RWPE1 (cell line): ENCODE data around the gene HK1.

ENCODE experiments used
- CTCF ChIA-PET: fragments of 350-600 bp; sonication (Branson Sonifier 250); formaldehyde crosslinking; extraction: SDS; loops from one replicate; lab custom pipeline; 2021; lab: Yijun Ruan, JAX
- POLR2A ChIA-PET: fragments of 400-600 bp; formaldehyde crosslinking; extraction: SDS; loops from one replicate; lab custom pipeline; 2020; ENCODE audit warnings: antibody characterized with exemption; ENCODE audit not compliant: low non-redundant PET; lab: Yijun Ruan, JAX
- DNase-seq: peaks from one replicate; pipeline ENCODE4 v3.0.0; 2012; ENCODE audit warnings: low spot score
- H3K27ac ChIP-seq: fragments of 450-650 bp; 2 replicates; pipeline ENCODE4 v1.5.1; 2017
- CTCF ChIP-seq: fragments of 450-650 bp; conservative IDR thresholded peaks from 2 replicates; pipeline ENCODE4 v1.5.1; 2017; ENCODE audit warnings: low read depth, mild to moderate bottlenecking

HK1 gene

GRCh38 chr10:69384320-69384719 is 106.0 kb downstream of the HK1 start:
- TF ChIP-seq CTCF = no peak
- ChIA-PET CTCF (interaction anchor here (0.7 to 1.9 kb wide), 3 partner anchors 8 to 259 kb away, joined by 3 to 6 read pairs (median 3); no protein-coding TSS in a partner anchor), POLR2A (no interaction called here)
- peak overlapping the region; percentile 76 for H3K27ac ChIP-seq
- DNase-seq = no peak

GRCh38 chr10:69385454-69386350 is 107.4 kb downstream of the HK1 start:
- peak overlapping the region; percentile 76 for H3K27ac ChIP-seq
- TF ChIP-seq CTCF = no peak
- ChIA-PET POLR2A (interaction anchor here (0.6 to 1.1 kb wide), 3 partner anchors 67 to 257 kb away, joined by 3 to 8 read pairs (median 3); partner anchors contain the start of gene SUPV3L1), CTCF (interaction anchor here (0.6 kb wide), 2 partner anchors 128 to 148 kb away, joined by 3 read pairs; no protein-coding TSS in a partner anchor)
- DNase-seq = peak; percentile 74

- ChIA-PET POLR2A (no interaction called here), CTCF (interaction anchor here (0.6 kb wide), 1 partner anchor 166 kb away, joined by 4 read pairs; no protein-coding TSS in a partner anchor)
- no peak for TF ChIP-seq CTCF
- H3K27ac ChIP-seq = peak overlapping the region; percentile 58
- DNase-seq = no peak
Measured at GRCh38 chr10:69387500-69387899, 109.2 kb downstream of the HK1 start.

- POLR2A ChIA-PET = no interaction called here
- no peak overlapping the region for H3K27ac ChIP-seq
- no peak for TF ChIP-seq CTCF
- CTCF ChIA-PET = interaction anchor here (0.6 kb wide), 1 partner anchor 153 kb away, joined by 3 read pairs; no protein-coding TSS in a partner anchor
- no peak for DNase-seq
Measured at GRCh38 chr10:69388488-69388887, 110.2 kb downstream of the HK1 start.

- CTCF ChIA-PET = interaction anchor here (0.5 to 1.4 kb wide), 7 partner anchors 10 to 296 kb away, joined by 3 to 6 read pairs (median 4); no protein-coding TSS in a partner anchor
- POLR2A ChIA-PET = no interaction called here
- TF ChIP-seq CTCF = no peak
- H3K27ac ChIP-seq = peak overlapping the region; percentile 76
- peak; percentile 65 for DNase-seq
Measured at GRCh38 chr10:69389827-69390490, 111.7 kb downstream of the HK1 start.

- no peak for DNase-seq
- H3K27ac ChIP-seq = peak overlapping the region; percentile 76
- ChIA-PET CTCF (interaction anchor here (0.5 to 0.9 kb wide), 6 partner anchors 12 to 1552 kb away, joined by 3 to 8 read pairs (median 3); no protein-coding TSS in a partner anchor), POLR2A (no interaction called here)
- TF ChIP-seq CTCF = no peak
Measured at GRCh38 chr10:69391158-69391557, 112.9 kb downstream of the HK1 start.
